Measurements from ENCODE around the gene ZMIZ1. TPM values are rescaled to one million over a fixed set of nuclear protein-coding genes. Genes with fewer than 3 reads are reported as not detected.
"Not testable (repeated sequence)": the region's sequence is repeated elsewhere in the genome, so short reads cannot be mapped to it uniquely, and the experiment has no call there.

The ZMIZ1 gene
- total RNA-seq, 1 experiment from 2014 or later: 27.5 TPM

GRCh38 chr10:79336276-79336675 is 267.5 kb downstream of the ZMIZ1 start:
- DNase-seq (ENCODE audit: low spot score): no peak

DNA sequence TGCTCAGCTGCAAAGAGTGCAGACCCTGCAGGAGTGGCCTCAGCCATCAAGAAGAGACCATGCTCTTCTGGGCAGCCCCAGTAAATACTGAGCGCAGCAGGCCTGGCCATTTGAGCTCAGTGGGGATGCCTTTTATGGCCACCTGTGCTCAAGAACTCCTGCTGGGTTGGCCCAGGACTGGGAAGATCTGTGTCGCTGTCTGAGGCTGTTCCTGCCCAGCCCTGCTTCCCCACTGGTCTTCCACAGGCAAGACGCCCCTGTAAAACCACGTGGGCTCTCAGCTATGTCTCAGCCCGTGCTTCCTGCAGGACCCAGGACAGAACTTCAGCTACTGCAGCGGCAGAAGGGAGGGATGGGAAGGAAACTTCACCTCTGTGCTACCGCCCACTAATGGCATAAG is 268.0 kb downstream of the ZMIZ1 start:
- DNase-seq (ENCODE audit: low spot score): no peak

GRCh38 chr10:79337783-79338469 is 269.2 kb downstream of the ZMIZ1 start:
- DNase-seq (ENCODE audit: low spot score): not testable (repeated sequence)

- DNase-seq (ENCODE audit: low spot score): no peak
Measured at GRCh38 chr10:79339266-79339665, 270.5 kb downstream of the ZMIZ1 start.

DNA sequence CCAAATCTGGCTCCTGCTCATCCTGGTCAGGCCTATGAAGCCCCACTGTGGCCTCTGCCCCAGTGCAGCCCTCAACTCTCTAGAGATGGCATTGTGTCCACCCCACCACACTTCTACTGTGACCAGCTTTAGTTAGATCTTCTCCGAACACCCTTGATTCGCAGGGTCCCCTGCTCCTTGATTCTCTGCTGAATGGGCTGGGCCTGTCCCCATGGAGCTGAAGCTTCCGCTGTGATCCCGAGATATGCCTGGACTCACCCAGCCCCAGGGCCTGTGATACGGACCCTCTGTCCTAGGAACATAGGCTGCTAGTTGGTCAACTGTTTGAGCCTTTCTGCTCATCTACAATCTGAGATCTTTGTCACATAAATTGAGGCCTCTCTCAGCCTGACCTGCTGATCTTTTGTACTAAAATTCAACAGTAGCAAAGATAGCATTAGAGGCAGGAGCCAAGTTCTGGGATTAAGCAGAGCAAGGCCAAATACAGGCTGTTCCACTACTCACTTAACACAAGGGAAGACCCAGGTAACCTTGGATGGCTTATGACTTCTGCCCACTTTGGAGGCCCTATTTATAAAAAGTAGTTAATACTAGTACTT is 272.0 kb downstream of the ZMIZ1 start:
- no peak for DNase-seq (ENCODE audit: low spot score)

DNA sequence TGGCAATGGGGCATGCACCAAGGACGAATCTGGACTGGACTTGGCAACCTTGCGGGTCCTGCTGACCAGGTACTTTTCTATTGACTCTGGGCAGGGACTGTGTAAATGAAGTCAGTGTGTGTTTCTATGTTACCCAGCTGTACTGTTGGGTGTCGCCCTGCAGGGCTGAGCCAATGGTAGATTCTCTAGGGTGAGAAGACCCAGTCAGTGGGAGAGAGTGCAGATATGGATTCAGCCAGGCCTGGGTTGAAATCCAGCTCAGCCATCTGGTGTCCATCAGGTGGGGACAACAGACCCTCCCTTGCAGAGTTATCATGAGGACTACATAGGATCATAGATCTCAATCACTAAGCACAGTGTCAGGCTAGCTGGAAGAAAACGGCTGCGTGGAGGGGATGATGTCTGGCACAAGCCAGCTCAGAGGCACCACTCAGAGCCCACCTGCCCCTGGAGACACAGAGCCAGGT is 273.6 kb downstream of the ZMIZ1 start:
- no peak for DNase-seq (ENCODE audit: low spot score)

GRCh38 chr10:79342811-79343561 is 274.2 kb downstream of the ZMIZ1 start:
- DNase-seq (ENCODE audit: low spot score): no peak

GRCh38 chr10:79344502-79345195 is 275.9 kb downstream of the ZMIZ1 start:
- no peak for DNase-seq (ENCODE audit: low spot score)

- DNase-seq (ENCODE audit: low spot score): no peak
Measured at GRCh38 chr10:79345241-79346011, 276.7 kb downstream of the ZMIZ1 start.

GRCh38 chr10:79346012-79346340 is 277.2 kb downstream of the ZMIZ1 start:
- DNase-seq (ENCODE audit: low spot score): no peak

GRCh38 chr10:79346388-79347225 is 277.8 kb downstream of the ZMIZ1 start:
- DNase-seq (ENCODE audit: low spot score): no peak

DNA sequence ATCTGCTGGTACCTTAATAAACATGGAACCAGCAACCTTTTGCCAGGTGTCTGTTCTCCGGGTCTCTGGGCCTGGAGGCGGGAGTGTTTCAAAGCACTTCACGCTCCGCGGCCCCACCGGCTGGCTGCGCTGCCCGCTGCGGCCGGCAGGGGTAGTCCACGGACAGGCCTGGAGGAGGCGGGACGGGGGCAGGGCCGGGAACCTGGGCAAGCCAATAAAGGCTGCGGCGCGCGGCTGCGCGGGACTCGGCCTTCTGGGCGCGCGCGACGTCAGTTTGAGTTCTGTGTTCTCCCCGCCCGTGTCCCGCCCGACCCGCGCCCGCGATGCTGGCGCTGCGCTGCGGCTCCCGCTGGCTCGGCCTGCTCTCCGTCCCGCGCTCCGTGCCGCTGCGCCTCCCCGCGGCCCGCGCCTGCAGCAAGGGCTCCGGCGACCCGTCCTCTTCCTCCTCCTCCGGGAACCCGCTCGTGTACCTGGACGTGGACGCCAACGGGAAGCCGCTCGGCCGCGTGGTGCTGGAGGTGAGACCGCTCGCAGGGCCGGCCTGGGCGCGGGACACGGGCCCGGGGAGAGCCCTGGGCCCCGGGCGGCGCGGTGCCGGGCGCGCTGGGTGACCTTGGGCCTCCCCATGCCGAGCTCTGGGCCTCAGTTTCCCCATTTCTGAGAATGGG is 278.6 kb downstream of the ZMIZ1 start, which contains the start of gene PPIF:
Gene PPIF, plus strand, starts transcription at position 244 of the 668 bp plus-strand sequence. Its CDS starts 80 bp downstream, at position 324.
- peak; percentile 94 for DNase-seq (ENCODE audit: low spot score)

DNA sequence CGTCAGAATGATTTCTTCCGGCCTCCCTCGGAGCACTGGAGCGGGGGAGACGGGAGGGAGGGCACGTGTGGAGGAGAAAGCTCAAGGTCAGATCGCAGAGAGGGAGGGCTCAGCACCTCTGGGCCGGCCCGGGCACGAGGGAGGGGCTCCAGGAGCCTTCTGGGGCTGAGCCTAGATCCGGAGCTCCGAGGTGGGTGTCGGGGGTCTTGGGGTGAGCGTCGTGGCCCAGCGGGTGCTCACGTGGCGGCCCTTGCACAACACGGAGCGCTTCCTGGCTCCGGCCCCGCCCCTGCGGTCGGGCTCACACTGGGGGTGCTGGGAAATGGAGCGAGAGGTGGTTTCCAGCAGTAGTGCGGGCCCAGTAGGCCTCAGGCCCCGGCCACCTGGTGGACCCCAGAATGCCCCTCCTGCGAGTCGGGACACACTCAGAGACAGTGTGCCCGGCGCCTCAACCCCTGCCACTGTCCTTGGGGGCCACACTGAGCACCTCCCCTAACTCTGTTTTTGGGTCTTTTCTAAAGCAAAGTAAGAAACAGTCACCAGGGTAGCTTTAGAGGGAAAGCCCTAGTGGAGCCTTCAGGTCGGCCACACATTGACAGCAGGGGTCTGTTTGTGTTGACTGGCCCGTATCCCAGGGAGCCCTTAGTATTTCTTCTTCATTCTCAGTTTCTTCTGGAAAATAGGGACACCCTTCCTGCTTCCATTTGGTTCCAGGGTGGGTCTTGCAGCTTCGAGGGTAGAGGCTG is 279.3 kb downstream of the ZMIZ1 start:
- DNase-seq (ENCODE audit: low spot score): peak; percentile 49

DNA sequence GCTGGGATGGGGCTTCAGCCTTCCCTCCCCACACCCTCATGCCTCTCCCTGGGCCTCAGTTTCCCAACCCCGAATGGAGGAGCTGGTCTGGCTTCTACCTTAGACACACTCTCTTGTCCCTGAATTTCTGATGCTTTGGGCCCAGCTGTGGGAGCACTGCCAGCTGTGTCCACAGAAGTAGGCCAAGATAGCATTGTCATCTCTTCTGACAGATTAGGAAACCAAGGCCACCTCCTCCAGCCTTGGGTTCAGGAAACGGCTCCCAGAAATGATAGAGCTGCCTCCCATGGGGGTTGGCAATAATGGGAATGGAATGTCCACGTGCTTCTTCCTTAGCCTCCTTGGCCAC is 279.8 kb downstream of the ZMIZ1 start:
- DNase-seq (ENCODE audit: low spot score): no peak

GRCh38 chr10:79349072-79349491 is 280.3 kb downstream of the ZMIZ1 start:
- DNase-seq (ENCODE audit: low spot score): no peak

DNA sequence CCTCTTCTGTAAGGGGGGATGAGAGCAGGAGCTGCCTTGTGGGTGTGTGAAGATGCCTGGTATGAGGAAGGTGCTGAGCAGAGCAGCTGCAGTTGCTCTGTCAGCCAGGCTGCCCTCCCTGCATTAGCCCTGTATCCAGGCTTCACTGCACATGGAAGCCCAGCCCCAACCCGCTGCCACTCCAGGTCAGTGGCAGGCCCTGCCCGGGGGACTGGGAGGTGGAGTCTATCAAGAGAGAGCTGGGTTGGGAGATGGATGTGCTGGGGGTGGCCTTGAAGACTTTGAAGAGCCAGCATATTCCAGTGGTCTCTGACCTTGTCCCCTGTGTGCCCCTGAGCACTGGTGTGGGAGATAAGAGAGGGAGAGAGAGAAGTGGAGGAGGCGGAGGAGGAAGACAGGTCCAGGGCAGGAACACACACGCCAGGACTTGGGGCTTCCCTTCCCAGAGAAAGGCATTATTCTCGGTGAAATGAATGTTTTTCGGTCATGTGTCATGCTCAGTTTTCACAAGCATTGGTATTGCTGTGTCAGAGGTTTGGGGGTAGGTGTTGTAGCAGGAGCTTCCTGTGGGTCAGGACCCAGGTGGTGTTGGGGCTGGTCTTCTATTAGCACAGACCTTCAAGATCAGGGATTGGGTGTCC is 281.1 kb downstream of the ZMIZ1 start:
- DNase-seq (ENCODE audit: low spot score): no peak

GRCh38 chr10:79350407-79351154 is 281.8 kb downstream of the ZMIZ1 start:
- no peak for DNase-seq (ENCODE audit: low spot score)

DNA sequence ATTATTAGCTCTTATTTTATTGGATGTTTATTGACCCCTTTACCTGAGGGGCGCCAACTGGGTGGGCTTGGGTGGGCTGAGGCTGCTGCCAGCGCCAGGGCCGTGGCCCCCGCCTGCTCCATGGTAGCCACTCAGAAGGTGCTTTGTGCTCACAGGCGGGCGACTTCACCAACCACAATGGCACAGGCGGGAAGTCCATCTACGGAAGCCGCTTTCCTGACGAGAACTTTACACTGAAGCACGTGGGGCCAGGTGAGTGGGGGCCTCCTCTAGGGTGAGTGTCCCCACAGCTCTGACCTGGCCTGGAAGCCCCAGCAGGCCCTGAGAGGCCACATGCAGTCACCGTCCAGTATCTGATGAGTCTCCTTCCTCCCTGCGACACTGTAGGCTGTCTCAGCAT is 282.6 kb downstream of the ZMIZ1 start:
- no peak for DNase-seq (ENCODE audit: low spot score)

Measured in HT-29 (cell line).